Loucy (cell line): Measurements from ENCODE around the gene CTNND2.

Experiments used
- H2AFZ ChIP-seq: fragments of 200-600 bp; sonication (generic); 2 replicates; pipeline ENCODE4 v1.6.0; 2016; ENCODE audit warnings: antibody characterized with exemption, mild to moderate bottlenecking, low read length, moderate library complexity
- H3F3A ChIP-seq: fragments of 200-600 bp; 2 replicates; pipeline ENCODE4 v1.6.0; 2016; ENCODE audit warnings: antibody characterized with exemption, low read depth, mild to moderate bottlenecking
- H3K27me3 ChIP-seq: fragments of 200-600 bp; sonication (generic); 2 replicates; pipeline ENCODE4 v1.6.1; 2014; ENCODE audit warnings: low read length, mild to moderate bottlenecking; ENCODE audit not compliant: insufficient read depth, poor library complexity, severe bottlenecking
- H3K36me3 ChIP-seq: fragments of 200-600 bp; sonication (generic); 2 replicates; pipeline ENCODE4 v1.6.1; 2016; ENCODE audit warnings: low read length; ENCODE audit not compliant: insufficient read depth
- H3K4me1 ChIP-seq: fragments of 200-600 bp; sonication (generic); 2 replicates; pipeline ENCODE4 v1.5.1; 2014; ENCODE audit warnings: low read length, mild to moderate bottlenecking; ENCODE audit not compliant: insufficient read depth, poor library complexity, severe bottlenecking
- H3K4me2 ChIP-seq: fragments of 200-600 bp; sonication (generic); 2 replicates; pipeline ENCODE4 v1.6.0; 2014; ENCODE audit warnings: antibody characterized with exemption, low read length, low read depth, mild to moderate bottlenecking; ENCODE audit not compliant: poor library complexity, severe bottlenecking
- H3K4me3 ChIP-seq: fragments of 200-600 bp; sonication (generic); 2 replicates; pipeline ENCODE4 v1.5.1; 2014; ENCODE audit warnings: low read length, mild to moderate bottlenecking, mixed read lengths; ENCODE audit not compliant: poor library complexity, severe bottlenecking
- H3K79me2 ChIP-seq: fragments of 200-600 bp; sonication (generic); 2 replicates; pipeline ENCODE4 v1.6.1; 2014; ENCODE audit warnings: low read length; ENCODE audit not compliant: insufficient read depth
- H3K9ac ChIP-seq: fragments of 200-600 bp; sonication (generic); 2 replicates; pipeline ENCODE4 v1.6.0; 2014; ENCODE audit warnings: mild to moderate bottlenecking, low read depth, low read length, moderate library complexity; ENCODE audit not compliant: poor library complexity, severe bottlenecking
- H3K9me2 ChIP-seq: fragments of 200-600 bp; sonication (generic); replicated peaks from 2 replicates; pipeline ENCODE4 v1.6.1; 2016; ENCODE audit warnings: low read depth, low read length, mixed read lengths
- H3K9me3 ChIP-seq: fragments of 200-600 bp; sonication (generic); 2 replicates; pipeline ENCODE4 v1.6.1; 2014; ENCODE audit warnings: mild to moderate bottlenecking, antibody characterized with exemption, low read length, low read depth; ENCODE audit not compliant: insufficient read depth
- H4K20me1 ChIP-seq: fragments of 200-600 bp; sonication (generic); 2 replicates; pipeline ENCODE4 v1.6.0; 2014; ENCODE audit warnings: antibody characterized with exemption, low read length, mild to moderate bottlenecking; ENCODE audit not compliant: insufficient read depth, poor library complexity, severe bottlenecking
- CTCF ChIP-seq: fragments of 200-600 bp; sonication (generic); conservative IDR thresholded peaks from 2 replicates; pipeline ENCODE4 v1.5.1; 2014; ENCODE audit warnings: mild to moderate bottlenecking, antibody characterized with exemption, low read length
- EZH2phosphoT487 ChIP-seq: fragments of 200-600 bp; IDR thresholded peaks from 2 replicates; pipeline ENCODE4 v1.6.1; 2018; ENCODE audit warnings: antibody characterized with exemption, mild to moderate bottlenecking, moderate library complexity, borderline replicate concordance

The CTNND2 gene

GRCh38 chr5:11044581-11044980, 859.7 kb downstream of the CTNND2 start:
- Histone ChIP-seq H3K36me3 (no peaks in the 10 kb centered on the region), H4K20me1 (no peaks in the 10 kb centered on the region), H3K79me2 (no peaks in the 10 kb centered on the region), H3K4me3 (no peak overlapping the region), H3K4me1 (no peaks in the 10 kb centered on the region), H3K9me3 (no peaks in the 10 kb centered on the region), H3K4me2 (no peak overlapping the region), H3K9ac (no peak overlapping the region), H3K9me2 (no peaks in the 10 kb centered on the region), H3K27me3 (no peaks in the 10 kb centered on the region), H2AFZ (no peak overlapping the region), H3F3A (no peaks in the 10 kb centered on the region)
- no peak for TF ChIP-seq EZH2phosphoT487
- no peak for TF ChIP-seq CTCF

DNA sequence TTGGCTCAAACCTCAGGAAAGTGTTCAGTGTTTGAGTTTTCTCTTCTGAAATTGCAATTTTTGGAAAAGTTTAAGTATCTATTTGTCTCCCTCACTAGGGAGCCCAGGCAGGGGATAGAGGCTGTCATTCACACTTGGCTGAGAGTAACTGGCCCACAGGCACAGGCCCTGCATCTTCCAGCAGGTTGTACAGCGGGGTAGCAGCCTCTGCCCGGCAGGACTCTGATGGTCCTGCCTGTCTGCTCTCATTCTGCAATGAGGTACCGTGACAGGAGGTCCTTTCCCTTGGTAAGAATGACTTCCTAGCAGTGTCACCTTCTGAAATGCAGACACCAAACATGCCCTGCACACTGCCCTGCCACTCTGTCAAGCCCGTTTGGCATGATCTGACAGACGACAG, 860.4 kb downstream of the CTNND2 start:
- no peaks in the 10 kb centered on the region for H3K9me2 ChIP-seq

GRCh38 chr5:11040345-11040744, 863.9 kb downstream of the CTNND2 start:
- H3K4me3 ChIP-seq: no peak overlapping the region
- H3K9me2 ChIP-seq: no peaks in the 10 kb centered on the region
- H3K9me3 ChIP-seq: no peaks in the 10 kb centered on the region
- no peak overlapping the region for H3K9ac ChIP-seq
- H3K36me3 ChIP-seq: no peaks in the 10 kb centered on the region
- no peaks in the 10 kb centered on the region for H3K79me2 ChIP-seq
- H3F3A ChIP-seq: no peaks in the 10 kb centered on the region
- H3K4me1 ChIP-seq: no peaks in the 10 kb centered on the region
- no peak overlapping the region for H2AFZ ChIP-seq
- no peak overlapping the region for H3K4me2 ChIP-seq
- H4K20me1 ChIP-seq: no peaks in the 10 kb centered on the region
- TF ChIP-seq CTCF (no peak), EZH2phosphoT487 (no peak)
- H3K27me3 ChIP-seq: no peaks in the 10 kb centered on the region

More for the DNA sequence above, 860.4 kb downstream of the CTNND2 start:
- Histone ChIP-seq H3K79me2 (no peaks in the 10 kb centered on the region), H3K9ac (no peak overlapping the region), H3K4me1 (no peaks in the 10 kb centered on the region), H3K9me3 (no peaks in the 10 kb centered on the region), H2AFZ (no peak overlapping the region), H3K27me3 (no peaks in the 10 kb centered on the region), H3K36me3 (no peaks in the 10 kb centered on the region), H4K20me1 (no peaks in the 10 kb centered on the region), H3K4me2 (no peak overlapping the region), H3K4me3 (no peak overlapping the region), H3F3A (no peaks in the 10 kb centered on the region)
- TF ChIP-seq EZH2phosphoT487 (no peak), CTCF (no peak)
